ENCODE data around the gene CCDC40.

The CCDC40 gene

GRCh38 chr17:80102664-80103448 is 66.4 kb downstream of the CCDC40 start:
- no peak for TF ChIP-seq CTCF (IDR thresholded peaks at IDR 0.05; ENCODE audit: extremely low read depth, missing control alignments)
- no peak for DNase-seq (ENCODE audit: low spot score)

DNA sequence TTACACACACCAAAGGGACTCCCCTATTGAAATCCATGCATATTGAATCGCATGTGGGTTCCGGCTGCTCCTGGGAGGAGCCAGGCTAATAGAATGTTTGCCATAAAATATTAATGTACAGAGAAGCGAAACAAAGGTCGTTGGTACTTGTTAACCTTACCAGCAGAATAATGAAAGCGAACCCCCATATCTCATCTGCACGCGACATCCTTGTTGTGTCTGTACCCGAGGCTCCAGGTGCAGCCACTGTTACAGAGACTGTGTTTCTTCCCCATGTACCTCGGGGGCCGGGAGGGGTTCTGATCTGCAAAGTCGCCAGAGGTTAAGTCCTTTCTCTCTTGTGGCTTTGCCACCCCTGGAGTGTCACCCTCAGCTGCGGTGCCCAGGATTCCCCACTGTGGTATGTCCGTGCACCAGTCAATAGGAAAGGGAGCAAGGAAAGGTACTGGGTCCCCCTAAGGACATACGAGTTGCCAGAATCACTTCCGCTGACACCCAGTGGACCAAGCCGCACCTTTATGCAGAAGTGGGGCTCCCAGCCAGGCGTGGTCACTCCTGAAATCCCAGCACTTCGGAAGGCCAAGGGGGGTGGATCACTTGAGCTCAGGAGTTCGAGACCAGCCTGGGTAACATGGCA is 67.1 kb downstream of the CCDC40 start:
- no peak for DNase-seq (ENCODE audit: low spot score)
- no peak for TF ChIP-seq CTCF (IDR thresholded peaks at IDR 0.05; ENCODE audit: extremely low read depth, missing control alignments)

DNA sequence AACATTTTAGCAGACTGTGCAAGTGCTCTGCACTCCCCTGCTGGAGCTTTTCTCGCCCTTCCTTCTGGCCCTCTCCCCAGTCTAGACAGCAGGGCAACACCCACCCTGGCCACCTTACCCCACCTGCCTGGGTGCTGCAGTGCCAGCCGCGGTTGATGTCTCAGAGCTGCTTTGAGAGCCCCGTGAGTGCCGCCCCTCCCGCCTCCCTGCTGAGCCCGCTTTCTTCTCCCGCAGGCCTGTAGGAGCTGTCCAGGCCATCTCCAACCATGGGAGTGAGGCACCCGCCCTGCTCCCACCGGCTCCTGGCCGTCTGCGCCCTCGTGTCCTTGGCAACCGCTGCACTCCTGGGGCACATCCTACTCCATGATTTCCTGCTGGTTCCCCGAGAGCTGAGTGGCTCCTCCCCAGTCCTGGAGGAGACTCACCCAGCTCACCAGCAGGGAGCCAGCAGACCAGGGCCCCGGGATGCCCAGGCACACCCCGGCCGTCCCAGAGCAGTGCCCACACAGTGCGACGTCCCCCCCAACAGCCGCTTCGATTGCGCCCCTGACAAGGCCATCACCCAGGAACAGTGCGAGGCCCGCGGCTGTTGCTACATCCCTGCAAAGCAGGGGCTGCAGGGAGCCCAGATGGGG is 68.0 kb downstream of the CCDC40 start:
- no peak for DNase-seq (ENCODE audit: low spot score)

GRCh38 chr17:80104956-80105375 is 68.5 kb downstream of the CCDC40 start:
- TF ChIP-seq CTCF (IDR thresholded peaks at IDR 0.05; ENCODE audit: extremely low read depth, missing control alignments): no peak
- no peak for DNase-seq (ENCODE audit: low spot score)

More for the DNA sequence above, 68.0 kb downstream of the CCDC40 start:
- TF ChIP-seq CTCF (IDR thresholded peaks at IDR 0.05; ENCODE audit: extremely low read depth, missing control alignments): no peak

DNA sequence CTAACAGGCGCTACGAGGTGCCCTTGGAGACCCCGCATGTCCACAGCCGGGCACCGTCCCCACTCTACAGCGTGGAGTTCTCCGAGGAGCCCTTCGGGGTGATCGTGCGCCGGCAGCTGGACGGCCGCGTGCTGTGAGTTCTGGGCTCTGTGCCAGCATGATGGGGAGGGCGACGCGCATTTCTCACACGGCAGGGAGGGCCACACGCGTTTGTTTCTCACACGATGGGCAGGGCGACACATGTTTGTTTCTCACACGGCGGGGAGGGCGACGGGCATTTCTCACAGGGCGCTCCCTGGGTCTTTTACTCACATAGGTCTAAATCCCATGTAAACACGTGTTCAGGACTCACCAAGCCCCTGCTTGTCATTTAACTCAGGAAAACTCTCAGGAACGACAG is 69.3 kb downstream of the CCDC40 start:
- DNase-seq (ENCODE audit: low spot score): no peak
- TF ChIP-seq CTCF (IDR thresholded peaks at IDR 0.05; ENCODE audit: extremely low read depth, missing control alignments): no peak

DNA sequence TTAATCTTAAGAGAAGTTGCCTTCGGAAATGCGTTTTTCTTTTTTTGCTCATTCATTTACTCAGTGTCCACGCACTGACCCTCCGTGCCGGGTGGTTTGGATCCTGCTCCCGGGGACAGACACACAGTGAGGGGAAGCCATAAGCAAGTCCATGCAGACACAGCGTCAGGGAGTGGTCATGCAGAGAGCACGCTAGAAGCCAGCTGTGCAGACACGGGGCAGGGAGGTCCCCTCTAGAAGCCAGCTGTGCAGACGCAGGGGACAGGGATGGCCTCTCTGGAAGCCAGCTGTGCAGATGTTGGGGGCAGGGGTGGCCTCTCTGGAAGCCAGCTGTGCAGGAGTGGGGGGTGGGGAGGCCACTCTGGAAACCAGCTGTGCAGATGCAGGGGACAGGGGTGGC is 69.7 kb downstream of the CCDC40 start:
- DNase-seq (ENCODE audit: low spot score): no peak

More for the DNA sequence above, 69.7 kb downstream of the CCDC40 start:
- no peak for TF ChIP-seq CTCF (IDR thresholded peaks at IDR 0.05; ENCODE audit: extremely low read depth, missing control alignments)

Data from GM20000 (cell line).